NOMO-1 (cell line): ENCODE results near the gene WDR88.
"Not testable (repeated sequence)": the region's sequence is repeated elsewhere in the genome, so short reads cannot be mapped to it uniquely, and the experiment has no call there.

ENCODE experiments used
- DNase-seq, 2 experiments: peaks; one replicate each; lab custom pipeline; 2025; ENCODE audit not compliant: unreplicated experiment in 2 of 2; lab: John Stamatoyannopoulos, UW

WDR88 gene

DNA sequence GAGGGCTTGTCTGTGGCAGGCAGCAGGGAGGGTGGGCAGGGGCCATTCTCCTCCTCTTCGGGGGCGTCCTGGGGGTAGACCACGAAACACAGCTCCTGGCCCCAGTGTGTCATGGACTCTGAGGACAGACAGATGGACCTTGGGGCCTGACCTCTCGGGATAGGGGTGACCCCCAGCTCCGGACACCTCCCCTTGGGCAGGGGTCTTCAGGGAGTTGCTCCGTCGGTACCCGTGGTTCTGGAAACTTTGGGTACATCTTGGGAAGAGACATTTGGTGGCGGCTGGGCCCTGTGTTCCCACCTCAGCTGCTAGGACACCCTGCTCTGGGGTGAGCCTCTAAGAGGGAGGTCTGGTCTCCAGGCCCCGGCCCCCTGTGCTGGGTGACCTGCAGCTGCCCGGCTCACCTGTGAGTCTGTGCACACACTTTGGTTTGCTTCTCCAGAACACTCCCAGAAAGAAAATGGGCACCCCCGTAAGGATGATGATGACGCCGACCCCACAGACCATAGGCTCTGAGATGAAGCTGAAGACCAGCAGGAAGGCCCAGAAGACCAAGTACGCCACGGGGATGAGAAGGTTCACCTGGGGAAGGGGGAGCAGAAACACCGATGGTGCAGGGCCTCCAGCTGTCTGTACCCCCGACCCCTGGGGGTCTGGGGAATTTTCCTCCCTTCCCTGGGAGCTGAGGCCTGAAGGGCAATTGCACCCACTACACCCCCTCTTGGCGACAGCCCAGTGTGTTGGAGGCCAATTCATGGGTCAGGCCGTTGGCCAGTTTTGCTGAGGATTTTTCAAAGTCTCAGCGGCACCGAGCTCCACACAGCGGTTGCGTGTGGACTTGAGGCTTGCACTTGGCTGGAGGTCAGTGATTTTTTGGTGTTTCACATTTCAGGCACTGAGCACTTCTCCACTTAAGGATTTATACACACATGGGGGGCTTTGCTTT is 77.3 kb downstream of the WDR88 start:
- DNase-seq = no peak

DNA sequence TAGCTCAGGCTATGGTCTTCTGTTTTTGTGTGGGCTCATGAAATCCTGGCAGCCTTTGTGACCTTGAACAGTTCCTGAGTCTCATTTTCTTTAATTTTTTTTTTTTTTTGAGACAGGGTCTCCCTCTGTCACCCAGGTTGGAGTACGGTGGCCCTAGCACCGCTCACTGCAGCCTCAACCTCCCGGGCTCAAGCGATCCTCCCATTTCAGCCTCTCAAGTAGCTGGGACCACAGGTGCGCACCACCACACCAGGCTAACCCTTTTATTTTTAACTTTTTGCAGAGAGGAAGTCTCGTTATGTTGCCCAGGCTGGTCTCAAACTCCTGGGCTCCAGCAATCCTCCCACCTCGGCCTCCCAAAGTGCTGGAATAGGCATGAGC is 77.9 kb downstream of the WDR88 start:
- not testable (repeated sequence) for DNase-seq

DNA sequence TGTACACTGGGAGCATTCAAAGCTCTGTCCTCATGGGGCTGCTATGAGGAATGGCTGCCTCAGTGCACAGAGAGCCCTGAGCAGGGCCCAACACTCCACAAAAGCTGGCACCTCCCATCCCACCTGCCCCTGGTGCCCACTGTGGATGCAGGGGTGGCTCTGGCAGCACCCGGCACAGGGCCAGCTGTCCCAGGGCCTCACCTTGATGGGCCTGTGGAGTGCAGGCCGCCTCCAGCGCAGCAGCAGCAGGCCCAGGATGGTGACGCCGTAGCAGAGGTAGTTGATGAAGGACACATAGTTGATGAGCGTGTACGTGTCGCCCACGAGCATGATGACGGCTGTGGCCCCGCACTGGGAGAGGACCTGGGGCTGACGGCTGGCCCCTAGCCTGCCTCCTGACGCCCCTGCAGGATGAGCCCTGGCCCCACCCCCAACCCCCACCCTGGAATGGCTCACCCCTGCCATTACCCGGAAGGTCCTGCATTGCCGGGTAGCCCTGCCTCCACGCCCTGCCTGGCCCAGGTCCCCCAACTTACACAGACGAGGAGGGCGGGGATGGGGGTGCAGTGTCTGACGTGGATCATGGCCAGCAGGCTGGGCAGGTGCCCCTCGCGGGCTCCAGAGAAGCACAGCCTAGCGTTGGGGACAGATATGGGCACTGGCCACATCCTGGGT is 78.5 kb downstream of the WDR88 start:
- no peak for DNase-seq

DNA sequence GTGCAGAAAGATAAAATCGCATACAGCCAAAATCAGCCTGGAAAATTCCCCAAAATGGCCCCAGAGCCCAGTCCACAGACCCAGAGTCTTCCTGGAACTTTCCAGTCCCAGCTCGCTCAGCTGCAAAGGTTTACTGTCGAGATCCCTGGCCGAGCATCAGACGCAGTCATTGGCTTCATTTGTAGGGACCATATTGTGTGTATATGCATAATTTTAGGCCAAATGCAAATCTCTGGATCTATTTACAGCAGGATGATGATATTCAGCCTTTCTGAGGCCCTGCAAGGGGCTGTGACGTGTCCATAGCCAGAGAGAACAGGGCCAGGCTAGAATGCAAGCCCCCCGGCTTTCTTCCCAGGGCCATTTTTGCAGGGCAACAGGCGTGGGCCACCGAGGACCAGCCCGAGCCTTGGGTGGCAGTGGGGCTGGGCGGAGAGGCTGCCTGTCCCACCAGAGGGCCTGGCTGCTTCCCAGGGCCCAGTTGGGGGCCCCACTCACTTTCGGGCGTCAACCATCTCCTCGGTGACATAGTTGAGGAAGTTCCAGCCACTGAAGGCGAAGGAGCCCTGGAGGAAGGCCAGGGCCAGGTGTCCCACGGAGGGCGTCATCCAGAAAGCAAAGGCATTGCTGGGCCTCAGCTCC is 80.0 kb downstream of the WDR88 start:
- DNase-seq = no peak

DNA sequence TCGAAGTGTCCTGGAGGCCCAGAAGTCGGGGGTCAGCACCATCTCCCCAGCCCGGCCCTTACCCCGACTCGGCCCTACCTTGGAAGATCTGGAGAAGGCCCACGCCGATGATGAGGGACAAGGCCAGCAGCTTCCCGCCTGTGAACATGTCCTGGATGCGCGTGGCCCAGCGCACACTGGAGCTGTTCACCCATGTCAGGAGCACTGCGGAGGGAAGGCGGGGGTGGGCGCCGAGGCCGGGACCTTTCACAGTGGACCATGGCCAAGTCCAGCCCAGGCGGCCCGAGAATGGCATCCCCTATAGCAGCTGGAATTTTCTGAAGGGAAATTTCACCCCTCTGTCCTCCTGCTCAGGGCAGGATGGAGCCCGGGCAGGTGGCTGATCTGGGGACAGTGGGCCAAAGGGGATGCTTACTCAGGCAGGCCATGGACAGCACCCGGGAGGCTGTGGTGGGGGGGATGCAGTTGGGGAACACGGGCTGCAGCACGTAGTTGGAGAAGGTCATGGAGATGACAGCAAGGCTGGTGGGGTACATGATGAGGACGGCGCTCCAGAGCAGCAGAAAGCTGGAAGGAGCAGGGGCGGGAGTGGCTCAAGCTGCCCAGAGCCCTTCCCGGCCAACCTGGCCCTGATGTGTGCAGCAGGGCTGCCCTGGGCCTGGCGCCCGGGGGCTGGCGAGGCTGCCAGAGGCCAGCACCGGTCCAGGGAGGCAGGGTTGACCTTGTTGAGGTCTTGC is 80.7 kb downstream of the WDR88 start:
- no peak for DNase-seq

DNA sequence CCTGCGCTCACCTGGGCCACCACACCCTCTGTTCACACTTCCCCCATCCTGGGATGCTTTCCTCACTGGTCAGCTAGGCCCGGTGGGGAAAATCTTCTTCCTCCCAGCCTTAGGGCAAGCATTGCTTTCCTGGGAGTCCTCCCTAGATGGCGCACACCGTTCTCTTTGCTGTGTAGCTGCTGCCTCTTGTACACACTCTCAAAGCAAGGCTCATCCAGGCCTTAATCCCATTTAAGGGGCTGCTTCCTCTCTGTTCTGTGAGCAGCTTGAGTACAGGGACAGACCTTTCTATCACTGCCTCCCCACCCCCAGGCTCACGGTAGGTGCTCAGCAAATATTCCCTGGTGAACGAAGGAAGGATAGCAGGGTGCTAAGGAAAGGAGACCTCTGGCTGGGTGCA is 82.7 kb downstream of the WDR88 start:
- no peak for DNase-seq

DNA sequence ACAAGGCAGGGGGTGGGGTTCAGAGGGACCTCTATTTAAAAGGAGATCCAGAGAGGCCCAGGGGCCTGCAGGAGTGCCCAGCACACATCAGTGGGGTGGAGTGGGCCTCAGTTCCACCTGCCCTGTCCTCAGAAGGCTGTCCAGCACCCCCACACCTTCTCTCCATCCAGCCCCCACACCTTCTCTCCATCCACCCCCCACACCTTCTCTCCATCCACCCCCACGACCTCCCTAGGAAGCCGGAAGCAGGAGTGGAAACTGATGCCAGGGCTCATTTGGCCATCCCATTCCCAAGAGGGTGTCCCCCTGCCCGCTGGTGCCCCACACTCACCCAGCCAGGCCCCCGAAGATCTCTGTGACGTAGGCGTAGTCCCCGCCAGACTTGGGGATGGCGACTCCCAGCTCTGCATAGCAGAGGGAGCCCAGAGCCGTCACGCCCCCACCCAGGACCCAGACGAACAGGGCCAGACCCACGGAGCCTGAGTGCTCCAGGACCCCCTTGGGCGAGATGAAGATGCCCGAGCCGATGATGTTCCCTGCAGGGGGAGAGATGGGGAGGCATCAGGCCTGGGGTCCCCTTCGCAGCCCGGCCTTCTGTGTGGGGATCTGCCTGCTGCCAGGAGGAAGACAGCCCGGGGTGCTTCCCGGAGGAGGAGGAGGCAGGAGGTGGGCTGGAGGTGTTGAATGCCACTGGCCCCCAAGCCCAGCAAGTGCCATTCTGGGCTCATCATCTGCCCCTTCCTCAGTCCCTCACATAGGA is 83.7 kb downstream of the WDR88 start:
- no peak for DNase-seq

DNA sequence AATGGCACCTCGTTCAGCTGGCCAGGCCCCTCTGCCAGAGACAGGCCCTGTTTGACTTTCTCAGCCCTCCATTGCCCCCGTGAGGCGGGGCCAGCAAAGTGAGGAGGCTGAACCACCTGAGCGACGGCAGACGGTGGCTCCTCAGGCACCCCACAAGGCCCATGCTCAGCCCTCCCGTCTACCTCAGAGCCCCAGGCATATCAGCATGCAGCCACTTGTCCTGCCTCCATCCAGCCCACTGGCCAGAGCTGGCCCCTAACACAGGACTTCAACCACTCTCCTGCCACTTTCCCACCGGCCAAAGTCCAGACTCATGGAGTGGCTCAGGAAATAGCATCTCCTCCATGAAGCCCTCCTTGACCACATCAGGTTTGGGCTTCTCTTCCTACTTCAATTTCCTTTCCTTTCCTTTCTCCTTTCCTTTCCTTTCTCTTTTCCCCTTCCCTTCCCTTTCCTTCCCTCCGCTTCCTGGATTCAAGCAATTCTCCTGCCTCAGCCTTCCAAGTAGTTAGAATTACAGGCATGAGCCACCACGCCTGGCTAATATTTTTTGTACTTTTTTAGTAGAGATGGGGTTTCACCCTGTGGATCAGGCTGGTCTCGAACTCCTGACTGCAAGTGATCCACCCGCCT is 84.4 kb downstream of the WDR88 start:
- no peak for DNase-seq

DNA sequence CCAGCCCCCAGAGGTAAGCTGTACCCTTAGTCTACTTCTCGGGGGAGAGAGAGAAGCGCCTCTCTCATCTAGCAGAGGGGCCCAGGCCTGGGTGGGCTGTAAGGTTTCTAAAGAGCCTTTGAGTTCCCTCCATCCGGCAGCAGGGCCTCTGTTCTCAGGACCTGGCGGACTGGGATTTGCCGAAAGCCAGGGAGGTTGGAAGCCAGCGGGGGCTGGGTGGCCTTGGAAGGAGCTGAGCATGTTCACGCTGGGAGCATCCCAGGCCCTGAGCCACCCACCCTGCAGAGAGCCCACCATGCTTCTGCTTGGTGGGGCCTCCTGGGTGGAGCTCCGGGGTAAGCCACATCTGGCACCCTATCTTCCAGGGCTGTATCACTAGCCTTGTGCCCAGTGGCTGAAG is 86.0 kb downstream of the WDR88 start:
- no peak for DNase-seq

DNA sequence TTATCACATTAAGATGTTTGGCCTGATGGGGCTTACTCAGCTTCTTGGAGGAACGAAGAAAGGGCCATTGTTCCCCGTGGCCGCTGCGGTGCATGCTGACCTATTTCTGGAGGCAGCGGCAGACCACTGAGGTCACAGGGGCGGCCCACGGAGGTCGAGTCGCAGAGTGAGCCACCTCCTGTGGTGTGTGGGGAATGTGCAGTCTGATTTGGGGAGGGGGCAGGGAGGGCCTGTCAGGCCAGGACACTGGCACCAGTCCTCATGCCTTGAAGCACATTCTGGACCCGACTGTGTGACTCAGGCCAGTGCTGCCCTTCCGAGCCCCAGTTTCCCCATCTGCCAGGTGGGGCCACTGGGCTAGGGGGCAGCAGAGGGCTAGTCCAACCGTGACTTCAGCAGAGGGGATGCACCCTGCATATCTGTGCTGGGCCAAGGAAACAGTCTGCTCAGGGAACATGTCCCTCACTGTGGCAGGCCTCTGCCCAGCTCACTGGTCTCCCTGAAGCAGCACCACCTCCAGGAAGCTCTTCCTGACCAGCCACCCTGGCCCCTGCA is 87.4 kb downstream of the WDR88 start:
- no peak for DNase-seq

DNA sequence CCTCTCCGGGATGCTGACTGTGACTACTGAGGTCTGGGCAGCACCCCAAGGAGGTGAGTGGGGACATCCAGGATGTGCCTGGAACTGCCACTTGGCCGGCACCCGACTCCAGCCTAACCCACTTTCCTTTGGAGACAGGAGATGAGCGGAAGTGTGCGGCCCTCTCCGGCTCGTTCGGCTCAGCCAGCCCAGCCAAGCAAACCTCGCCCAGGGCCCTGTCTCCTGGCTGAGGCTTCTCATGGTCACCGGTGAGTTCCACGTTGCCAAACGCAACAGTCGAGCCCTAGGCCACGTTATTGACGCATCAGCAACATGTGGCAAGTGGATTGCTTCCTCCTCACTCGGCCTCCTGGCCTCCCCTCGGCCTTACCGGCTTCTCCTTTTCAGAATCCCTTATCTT is 88.2 kb downstream of the WDR88 start:
- DNase-seq = no peak

DNA sequence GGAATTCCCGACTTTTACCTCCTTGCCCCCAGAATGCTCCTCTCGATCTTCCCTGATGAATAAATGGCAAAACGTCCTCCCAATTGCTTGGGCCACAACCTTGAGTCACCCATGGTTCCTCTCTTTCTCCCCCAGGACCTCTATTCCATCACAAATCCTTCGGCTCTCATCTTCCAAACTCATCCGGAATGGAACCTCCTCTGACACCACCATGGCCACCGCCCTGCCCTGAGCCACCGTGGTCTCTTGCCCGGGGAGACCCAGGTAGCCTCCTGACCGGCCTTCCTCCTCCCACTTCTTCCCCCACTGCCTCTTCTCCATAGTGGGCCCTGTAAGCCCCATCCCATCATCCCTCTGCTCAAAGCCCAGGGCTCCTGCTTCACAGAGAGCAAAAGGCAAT is 88.8 kb downstream of the WDR88 start:
- no peak for DNase-seq

DNA sequence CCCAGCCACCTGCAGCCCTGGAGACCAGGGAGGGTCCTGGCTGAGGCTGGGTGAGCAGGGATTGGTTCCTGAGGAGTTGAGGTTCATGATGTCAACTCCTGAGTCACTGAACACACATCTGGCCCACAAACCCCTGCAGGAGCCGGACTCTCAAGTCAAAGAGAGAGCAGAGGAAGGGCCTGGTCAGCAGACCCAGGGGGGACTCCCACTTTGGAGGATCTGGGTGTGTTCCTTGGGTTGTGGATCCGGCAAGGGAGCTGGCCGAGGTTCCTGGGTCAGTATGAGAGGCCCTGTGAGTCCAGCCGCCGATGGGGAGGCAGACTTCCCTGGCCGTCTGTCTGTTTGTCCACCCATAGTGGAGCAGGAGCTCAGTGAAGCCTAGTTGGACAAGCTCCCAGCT is 89.7 kb downstream of the WDR88 start:
- DNase-seq = no peak

DNA sequence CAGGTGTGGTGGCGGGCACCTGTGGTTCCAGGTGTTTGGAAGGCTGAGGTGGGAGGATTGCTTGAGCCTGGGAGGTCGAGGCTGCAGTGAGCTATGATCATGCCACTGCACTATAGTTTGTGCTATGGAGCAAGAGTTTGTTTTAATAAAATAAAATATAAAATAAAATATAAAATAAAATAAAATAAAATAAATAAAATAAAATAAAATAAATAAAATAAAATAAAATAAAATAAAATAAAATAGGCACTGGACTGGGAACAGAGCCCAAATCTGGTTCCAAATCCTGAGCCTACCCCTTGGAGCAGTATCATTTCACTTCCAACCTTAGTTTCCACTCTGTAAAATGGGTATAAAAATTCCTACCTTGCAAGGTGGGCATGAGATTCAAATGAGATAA is 90.3 kb downstream of the WDR88 start:
- DNase-seq = not testable (repeated sequence)

DNA sequence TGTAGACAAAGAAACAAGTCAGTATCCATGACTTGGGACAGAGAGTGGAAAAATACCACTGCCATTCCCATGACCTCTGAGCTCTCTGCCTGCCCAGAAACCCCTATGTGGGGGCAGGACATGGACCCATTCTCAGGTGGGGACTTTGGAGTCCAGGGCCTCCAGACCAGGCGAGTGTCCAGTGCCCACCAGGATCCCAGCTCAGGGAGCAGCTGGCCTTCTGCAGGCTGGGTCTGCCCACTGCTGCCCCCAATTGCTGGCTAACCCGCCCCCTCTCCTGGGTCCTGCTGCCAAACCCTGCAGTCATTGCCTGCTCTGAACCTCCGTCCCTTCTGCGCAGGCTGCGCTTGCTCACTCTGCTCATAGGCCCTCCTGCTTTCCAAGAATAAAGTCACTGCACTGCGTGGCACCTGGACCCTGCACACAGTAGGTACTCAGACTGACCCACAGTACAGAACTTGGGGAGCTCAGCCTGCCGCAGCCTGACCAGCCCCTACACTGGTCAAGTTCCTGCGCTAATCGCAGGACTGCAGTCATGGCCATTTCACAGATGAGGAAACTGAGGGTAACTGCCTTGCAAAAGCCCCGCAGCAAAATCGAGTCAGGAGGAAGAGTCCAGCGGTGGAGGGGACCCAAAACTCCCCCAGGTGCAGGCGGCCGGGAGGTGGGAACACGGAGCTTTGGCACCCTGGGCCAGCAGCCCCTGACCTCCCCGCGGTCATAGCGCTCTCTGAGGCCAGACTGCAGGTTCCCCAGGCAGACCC is 93.0 kb downstream of the WDR88 start:
- no peak for DNase-seq
